Measurements from ENCODE around the gene OR5D14.

The OR5D14 gene

GRCh38 chr11:55795256-55795655 is at the start of gene OR5D14:
Gene OR5D14 (plus strand): TSS chr11:55795556. CDS start chr11:55795556, 0 bp downstream.
- DNase-seq (ENCODE audit: low read depth in 1 of 2, low spot score in 1 of 2), result no peak

DNA sequence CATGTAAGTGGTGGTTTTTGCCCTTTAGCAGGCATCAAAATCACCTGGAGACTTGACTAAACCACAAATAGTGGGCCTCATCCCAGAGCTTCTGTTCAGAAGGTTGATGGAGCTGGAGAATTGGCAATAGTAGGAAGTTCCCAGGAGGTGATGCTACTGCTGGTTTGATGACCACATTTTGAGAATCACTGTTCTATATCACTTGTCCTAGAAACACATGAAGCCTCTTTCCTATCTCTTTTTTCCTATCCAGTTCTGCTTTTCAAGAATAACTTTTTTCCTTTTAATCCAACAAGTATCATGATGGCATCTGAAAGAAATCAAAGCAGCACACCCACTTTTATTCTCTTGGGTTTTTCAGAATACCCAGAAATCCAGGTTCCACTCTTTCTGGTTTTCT is 22.2 kb upstream of the OR5D14 start, which contains the start of gene OR5D13:
OR5D13 (plus strand) TSS at position 301 of the 400 bp plus-strand sequence; CDS start at position 301, 0 bp downstream.
- DNase-seq (ENCODE audit: low read depth in 1 of 2, low spot score in 1 of 2), result no peak

DNA sequence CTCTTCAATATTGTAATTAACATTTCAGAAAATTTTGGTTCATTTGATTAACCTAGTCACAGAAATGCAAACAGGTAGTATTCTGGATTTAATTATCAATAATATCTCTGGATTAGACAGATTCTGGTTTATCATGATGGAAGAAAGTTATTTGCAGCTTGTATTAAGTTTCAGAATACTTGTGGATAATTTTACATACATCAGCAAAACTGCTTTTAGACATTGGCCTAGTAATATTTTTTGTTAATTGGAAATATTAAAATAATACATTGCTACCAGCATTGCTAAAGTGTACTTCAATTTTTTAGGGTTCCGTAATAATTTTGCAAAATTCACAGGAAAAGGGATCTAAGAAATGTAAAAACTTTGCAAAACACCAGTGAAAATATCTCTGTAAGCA is 3.8 kb upstream of the OR5D14 start:
- no peak for DNase-seq (ENCODE audit: low read depth in 1 of 2, low spot score in 1 of 2)

DNA sequence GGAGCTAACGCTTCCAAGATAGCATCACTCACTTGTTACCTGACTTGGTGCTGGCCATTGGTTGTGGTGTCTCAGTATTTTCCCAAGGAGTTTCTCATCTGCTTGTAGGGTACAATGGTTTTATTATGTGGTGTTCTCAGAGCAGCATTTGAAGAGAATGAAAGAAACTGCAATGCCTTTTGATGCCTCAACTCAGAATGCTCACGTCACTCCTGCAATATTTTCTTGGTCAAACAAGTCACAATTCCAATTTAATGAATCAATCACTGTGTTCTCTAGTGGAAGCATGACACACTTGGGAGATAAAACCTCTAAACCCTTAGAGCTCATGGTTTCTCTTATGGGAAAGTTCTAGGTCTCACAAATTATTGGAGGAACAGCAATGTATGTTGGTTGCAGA is 2.0 kb upstream of the OR5D14 start:
- DNase-seq (ENCODE audit: low read depth in 1 of 2, low spot score in 1 of 2), result no peak

DNA sequence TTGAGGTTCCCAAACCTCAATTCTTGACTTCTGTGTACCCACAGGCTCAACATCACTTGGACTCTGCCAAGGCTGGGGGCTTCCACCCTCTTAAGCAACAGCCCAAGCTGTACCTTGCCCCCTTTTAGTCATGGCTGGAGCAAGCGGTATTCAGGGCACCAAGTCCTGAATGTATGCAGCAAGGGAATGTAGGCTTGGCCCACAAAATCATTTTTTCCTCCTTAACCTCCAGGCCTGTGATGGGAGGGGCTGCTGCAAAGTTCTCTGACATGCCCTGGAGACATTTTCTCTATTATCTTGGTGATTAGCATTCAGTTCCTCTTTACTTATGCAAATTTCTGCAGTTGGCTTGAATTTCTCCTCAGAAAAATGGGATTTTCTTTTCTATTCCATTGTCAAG is 10.9 kb downstream of the OR5D14 start:
- no peak for DNase-seq (ENCODE audit: low read depth in 1 of 2, low spot score in 1 of 2)

DNA sequence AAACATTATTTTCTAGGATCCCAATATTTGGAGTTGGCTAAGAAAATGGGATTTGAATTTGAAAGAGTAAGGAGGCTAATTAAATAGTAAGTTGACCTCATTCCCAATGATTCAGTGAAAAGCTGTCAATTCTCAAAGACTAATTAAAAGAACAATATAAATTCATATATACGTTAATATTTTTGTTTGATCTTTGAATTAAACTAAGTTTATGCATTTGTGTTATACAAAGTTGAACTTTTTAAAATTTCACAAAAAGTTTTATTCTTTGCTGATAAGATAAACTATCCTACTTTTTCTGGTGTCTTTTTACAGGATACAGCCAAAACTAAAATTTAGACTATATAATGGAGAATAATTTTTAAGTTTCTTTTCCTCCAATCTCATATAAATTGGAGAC is 15.7 kb downstream of the OR5D14 start, which contains the start of gene OR5L1:
OR5L1 (plus strand) TSS at position 301 of the 400 bp plus-strand sequence. CDS start 100 bp downstream, outside the sequence.
- DNase-seq (ENCODE audit: low read depth in 1 of 2, low spot score in 1 of 2), result no peak

- DNase-seq (ENCODE audit: low read depth in 1 of 2, low spot score in 1 of 2), result no peak
Observed at GRCh38 chr11:55819330-55819729, 24.0 kb downstream of the OR5D14 start, which contains the start of gene OR5D18. Gene OR5D18 (plus strand): TSS chr11:55819630. CDS start chr11:55819630, 0 bp downstream.

- DNase-seq (ENCODE audit: low read depth in 1 of 2, low spot score in 1 of 2), result no peak
Observed at GRCh38 chr11:55826919-55827318, 31.6 kb downstream of the OR5D14 start, which contains the start of gene OR5L2. Gene OR5L2 (plus strand): TSS chr11:55827219. CDS start chr11:55827219, 0 bp downstream.

DNA sequence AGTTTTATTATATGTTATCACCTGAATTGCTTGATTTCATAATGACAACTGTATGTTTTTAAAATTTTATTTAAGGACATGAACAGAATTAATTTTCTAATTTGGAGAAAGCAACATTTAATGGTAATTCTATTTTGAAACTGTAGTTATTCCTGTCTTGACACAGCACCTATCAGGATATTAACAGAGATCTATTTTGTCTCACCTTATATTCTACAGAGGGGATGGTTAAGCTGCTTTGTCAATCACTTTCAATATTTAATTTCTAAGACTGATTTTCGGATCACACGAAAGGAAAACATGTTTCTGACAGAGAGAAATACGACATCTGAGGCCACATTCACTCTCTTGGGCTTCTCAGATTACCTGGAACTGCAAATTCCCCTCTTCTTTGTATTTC is 43.1 kb downstream of the OR5D14 start, which contains the start of gene OR5D16:
OR5D16 (plus strand) TSS at position 301 of the 400 bp plus-strand sequence; CDS start at position 301, 0 bp downstream.
- DNase-seq (ENCODE audit: low read depth in 1 of 2, low spot score in 1 of 2), result no peak
